Ovary (tissue), 9 donors: Measurements from ENCODE around the gene RAB13. TPM values are rescaled to one million over a fixed set of nuclear protein-coding genes. Genes with fewer than 3 reads are reported as not detected.

ENCODE experiments used
- DNase-seq, 5 donors: peaks; one replicate each; pipeline ENCODE4 v3.0.0-alpha.2; 2019 to 2020
- H3K27ac ChIP-seq, 2 donors: fragments of 200-600 bp; one replicate each; pipeline versions ENCODE4 v1.5.1 to v1.8.0; 2019 to 2022
- H3K27me3 ChIP-seq: fragments of 200-600 bp; one replicate; pipeline ENCODE4 v1.8.0; 2022
- H3K36me3 ChIP-seq: fragments of 200-600 bp; sonication (generic); one replicate; pipeline ENCODE4 v1.5.1; 2019
- H3K4me1 ChIP-seq: one replicate; pipeline ENCODE4 v1.8.1; 2013; ENCODE audit warnings: mild to moderate bottlenecking, moderate library complexity; ENCODE audit not compliant: insufficient read depth
- H3K4me3 ChIP-seq: fragments of 200-600 bp; sonication (generic); one replicate; pipeline ENCODE4 v1.5.1; 2017
- H3K9me3 ChIP-seq, 2 donors: fragments of 200-600 bp in 1 of 2; sonication (generic) in 1 of 2; one replicate each; pipeline versions ENCODE4 v1.5.1 to v1.8.1; 2013 to 2019; ENCODE audit warnings: mild to moderate bottlenecking in 1 of 2, moderate library complexity in 1 of 2
- EP300 ChIP-seq: sonication (generic); formaldehyde crosslinking; IDR thresholded peaks from one replicate; pipeline ENCODE4 v1.6.1; 2017; ENCODE audit warnings: antibody characterized with exemption
- POLR2A ChIP-seq: fragments of 450-650 bp; IDR thresholded peaks from one replicate; pipeline ENCODE4 v1.6.1; 2017; ENCODE audit warnings: antibody characterized with exemption, mild to moderate bottlenecking, moderate library complexity
- WGBS, 3 donors: extraction: QIAGEN DNeasy Blood & Tissue Kit in 1 of 3; methylation state at CpG; one replicate each; pipeline versions ENCODE4 v1.1.5 to v1.1.7; 2013 to 2017; 5-methylcytosine and 5-hydroxymethylcytosine counted together
- intact Hi-C, 4 donors: fragments of 100-400 bp; cut with DNase I; formaldehyde crosslinking; loops; one replicate each; pipeline versions ENCODE4 v1.11.0 to v1.15.1; 2022 to 2023
- polyA plus RNA-seq, 2 donors: library from polyadenylated mRNA; stranded (reverse); fragments of 200-250 nt in 1 of 2; fragments of 350-450 nt in 1 of 2; fragmentation: Illumina TruSeq in 1 of 2; extraction: RNeasy Lipid Tissue Mini Kit (QIAGEN cat#74804) in 1 of 2; gene quantifications; one replicate each; pipeline ENCODE4 v1.2.3, GENCODE V29; 2013 to 2014
- total RNA-seq, 7 donors: library from RNA; depleted of rRNA in 2 of 7; stranded (reverse); fragments of >200 nt in 2 of 7; fragmentation: NEBNext Ultra II Directional in 3 of 7; extraction: Animal tissue kit (Norgen Biotek cat#: 25700) in 3 of 7; gene quantifications; one replicate each; pipeline versions ENCODE4 v1.1.0 to v1.2.4, GENCODE V29; 2016 to 2023
- TF ChIP-seq, protein P1 (sequence below), 3 donors: fragments of 450-650 bp in 2 of 3; fragments of 200-600 bp in 1 of 3; IDR thresholded peaks; one replicate each; pipeline versions ENCODE4 v1.5.1 to v1.8.0; 2016 to 2022; ENCODE audit warnings: antibody characterized with exemption in 3 of 3, mild to moderate bottlenecking in 1 of 3
- donor health status: DM: no; HTN: no; CAD: no; lungs with moderate emphysema.
- donor health status: DM: no; HTN: no; CAD: no.
- donor health status: Bipolar disorder and iron deficiency.
- donor health status: DM: yes; HTN: yes; CAD: no.
- donor health status: DM: no; HTN: no; CAD: no.
- donor health status: DM: yes; HTN: yes; CAD: no.

RAB13 gene
- total and polyA plus RNA-seq, 9 donors, result 31.4 to 190 (median 115) TPM

DNA sequence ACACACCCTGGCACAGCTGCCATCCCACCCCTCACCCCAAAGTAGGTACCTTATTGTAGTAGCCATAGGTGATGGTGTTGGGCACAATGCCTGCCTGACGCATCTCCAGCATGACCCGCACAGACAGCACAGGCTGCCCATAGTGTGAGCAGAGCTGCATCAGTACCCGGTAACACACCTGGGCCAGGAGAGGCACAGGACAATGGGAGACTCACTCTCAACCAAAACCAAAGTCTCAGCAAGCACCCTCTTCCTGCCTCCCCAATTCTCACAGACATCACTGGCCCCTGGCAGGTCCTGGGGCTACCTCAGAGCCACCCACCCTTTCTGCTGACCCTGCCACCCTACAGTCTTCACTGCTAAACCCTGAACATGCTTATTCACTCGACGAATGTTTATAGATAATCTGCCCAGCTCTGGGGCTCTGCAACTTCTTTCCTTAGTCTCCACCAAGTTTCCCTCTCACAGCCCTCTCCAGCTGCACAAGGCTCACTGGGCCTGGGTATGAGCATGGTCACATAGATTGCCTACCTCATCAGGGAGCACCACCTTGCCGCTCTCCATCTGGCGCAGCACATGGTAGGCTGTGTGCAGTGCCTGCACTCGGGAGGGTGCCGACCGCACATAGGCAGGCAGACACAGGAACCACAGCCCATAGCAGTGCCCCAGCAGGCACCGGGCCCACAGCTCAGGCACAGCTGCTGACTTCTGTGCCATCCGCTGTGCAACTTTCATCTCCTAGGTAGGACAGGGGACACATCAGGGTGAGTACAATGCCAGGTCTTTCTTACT, 49.9 kb downstream of the RAB13 start:
- Histone ChIP-seq H3K36me3 (no peaks in the 10 kb centered on the region), H3K27me3 (no peaks in the 10 kb centered on the region)
- 92 to 93% (median 93%) methylated on average over 12 of the region's 12 CpGs for WGBS, 3 donors

DNA sequence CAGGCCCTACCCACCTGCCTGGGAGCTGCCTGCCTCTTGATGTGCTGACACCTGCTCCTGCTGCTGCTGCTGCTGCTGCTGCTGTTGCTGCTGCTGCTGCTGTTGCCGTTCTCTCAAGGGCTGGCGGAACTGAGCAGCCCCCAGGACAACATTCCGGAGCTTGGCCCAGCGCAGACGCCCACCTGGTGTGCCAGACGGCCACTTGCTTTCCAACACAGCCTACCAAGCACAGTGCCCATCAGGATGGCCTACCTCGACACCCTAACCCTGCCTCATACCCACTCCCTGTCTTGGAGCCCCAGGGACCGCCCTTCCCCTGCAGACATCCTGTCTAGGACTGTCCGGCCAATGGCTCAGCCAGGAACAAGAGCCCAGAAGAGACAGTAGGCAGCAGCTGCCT, 51.4 kb downstream of the RAB13 start:
- Histone ChIP-seq H3K27me3 (no peaks in the 10 kb centered on the region), H3K9me3 (no peaks in the 10 kb centered on the region), H3K4me3 (no peak overlapping the region), H3K27ac (no peak overlapping the region), H3K4me1 (no peaks in the 10 kb centered on the region), H3K36me3 (no peaks in the 10 kb centered on the region)
- 91 to 97% (median 93%) methylated on average over 9 of the region's 9 CpGs for WGBS, 3 donors
- TF ChIP-seq, protein P1, sequence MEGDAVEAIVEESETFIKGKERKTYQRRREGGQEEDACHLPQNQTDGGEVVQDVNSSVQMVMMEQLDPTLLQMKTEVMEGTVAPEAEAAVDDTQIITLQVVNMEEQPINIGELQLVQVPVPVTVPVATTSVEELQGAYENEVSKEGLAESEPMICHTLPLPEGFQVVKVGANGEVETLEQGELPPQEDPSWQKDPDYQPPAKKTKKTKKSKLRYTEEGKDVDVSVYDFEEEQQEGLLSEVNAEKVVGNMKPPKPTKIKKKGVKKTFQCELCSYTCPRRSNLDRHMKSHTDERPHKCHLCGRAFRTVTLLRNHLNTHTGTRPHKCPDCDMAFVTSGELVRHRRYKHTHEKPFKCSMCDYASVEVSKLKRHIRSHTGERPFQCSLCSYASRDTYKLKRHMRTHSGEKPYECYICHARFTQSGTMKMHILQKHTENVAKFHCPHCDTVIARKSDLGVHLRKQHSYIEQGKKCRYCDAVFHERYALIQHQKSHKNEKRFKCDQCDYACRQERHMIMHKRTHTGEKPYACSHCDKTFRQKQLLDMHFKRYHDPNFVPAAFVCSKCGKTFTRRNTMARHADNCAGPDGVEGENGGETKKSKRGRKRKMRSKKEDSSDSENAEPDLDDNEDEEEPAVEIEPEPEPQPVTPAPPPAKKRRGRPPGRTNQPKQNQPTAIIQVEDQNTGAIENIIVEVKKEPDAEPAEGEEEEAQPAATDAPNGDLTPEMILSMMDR (IDR thresholded peaks at IDR 0.05), result no peak
- TF ChIP-seq EP300 (no peak), POLR2A (no peak)
- intact Hi-C loops, result no loop called here
- peak in 1 of 5 donors; percentile 18 for DNase-seq

More for the DNA sequence above, 49.9 kb downstream of the RAB13 start:
- no peaks in the 10 kb centered on the region for H3K4me1 ChIP-seq
- intact Hi-C loops, result no loop called here
- H3K9me3 ChIP-seq, result no peaks in the 10 kb centered on the region
- no peak overlapping the region for H3K27ac ChIP-seq
- peak in 1 of 5 donors; percentile 30 for DNase-seq
- TF ChIP-seq, protein P1 (IDR thresholded peaks at IDR 0.05), result no peak
- H3K4me3 ChIP-seq, result no peak overlapping the region

DNA sequence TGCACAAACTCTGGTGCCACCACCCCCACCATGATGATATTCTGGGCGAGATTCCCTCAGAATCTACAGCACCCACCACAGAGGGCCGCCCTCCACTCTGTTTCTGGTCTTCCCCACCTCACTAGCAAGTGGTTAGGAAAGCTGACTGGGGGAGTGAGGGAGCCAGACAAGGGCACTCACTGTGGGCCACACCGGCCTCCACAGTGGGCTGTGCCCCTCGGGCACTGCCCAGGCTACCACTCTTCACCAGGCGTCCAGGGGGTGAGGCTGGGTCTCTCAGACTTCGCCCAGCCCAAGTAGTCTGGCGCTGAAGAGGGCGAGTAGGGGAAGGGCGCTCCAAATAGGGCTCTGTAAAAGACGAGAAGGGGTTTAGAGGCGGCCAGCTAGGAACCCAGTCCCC, 52.2 kb downstream of the RAB13 start:
- Histone ChIP-seq H3K9me3 (no peaks in the 10 kb centered on the region), H3K4me3 (no peak overlapping the region), H3K27ac (no peak overlapping the region), H3K36me3 (no peaks in the 10 kb centered on the region), H3K27me3 (no peaks in the 10 kb centered on the region), H3K4me1 (no peaks in the 10 kb centered on the region)
- WGBS, 3 donors, result 94 to 95% (median 94%) methylated on average over 11 of the region's 11 CpGs
- intact Hi-C loops, result no loop called here
- TF ChIP-seq POLR2A (no peak), EP300 (no peak)
- TF ChIP-seq, protein P1 (IDR thresholded peaks at IDR 0.05), result no peak
- DNase-seq, result peak in 1 of 5 donors; percentile 19

DNA sequence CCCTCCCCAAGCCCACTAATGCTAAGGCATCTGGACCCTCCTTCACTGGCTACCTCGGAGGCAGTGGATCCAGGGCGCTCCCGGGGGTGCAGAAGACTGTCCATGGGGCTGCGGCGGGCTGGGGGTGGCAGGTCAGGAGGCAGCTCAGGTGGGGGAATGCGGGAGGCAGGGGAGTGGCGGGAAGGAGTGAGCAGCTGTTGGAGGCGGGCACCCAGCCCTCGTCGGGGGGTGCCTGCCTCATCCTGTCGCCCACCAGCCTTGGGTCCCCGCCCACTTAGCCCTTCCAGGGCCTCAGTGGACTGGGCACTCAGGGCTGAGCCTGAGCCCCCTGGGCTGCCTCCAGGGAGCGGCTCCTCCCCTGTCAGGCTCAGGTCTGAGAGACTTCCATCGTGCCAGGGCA, 52.7 kb downstream of the RAB13 start:
- Histone ChIP-seq H3K4me1 (no peaks in the 10 kb centered on the region), H3K4me3 (no peak overlapping the region), H3K36me3 (no peaks in the 10 kb centered on the region), H3K27me3 (no peaks in the 10 kb centered on the region), H3K9me3 (no peaks in the 10 kb centered on the region), H3K27ac (no peak overlapping the region)
- WGBS, 3 donors, result 84 to 90% (median 88%) methylated on average over 13 to 14 of the region's 14 CpGs
- peak in 1 of 5 donors; percentile 29 for DNase-seq
- TF ChIP-seq EP300, result no peak
- TF ChIP-seq, protein P1 (IDR thresholded peaks at IDR 0.05), result no peak
- no peak for TF ChIP-seq POLR2A
- intact Hi-C loops, result no loop called here
